Mammary epithelial cell (primary cell): ENCODE data around the gene NEB.

ENCODE experiments used
- EZH2 ChIP-seq: IDR thresholded peaks from 2 replicates; pipeline ENCODE4 v1.6.1; 2012; ENCODE audit warnings: low read length, inconsistent platforms, borderline replicate concordance
- TF ChIP-seq, protein P1 (sequence below), 2 donors: IDR thresholded peaks in 1 of 2; conservative IDR thresholded peaks in 1 of 2; 2 replicates each; pipeline ENCODE4 v1.5.1; 2011 to 2012; ENCODE audit warnings: inconsistent platforms in 2 of 2, low read length in 2 of 2, mild to moderate bottlenecking in 2 of 2, control low read depth in 1 of 2, low read depth in 1 of 2; ENCODE audit not compliant: insufficient read depth in 1 of 2; ENCODE audit errors: extremely low read depth in 1 of 2

DNA sequence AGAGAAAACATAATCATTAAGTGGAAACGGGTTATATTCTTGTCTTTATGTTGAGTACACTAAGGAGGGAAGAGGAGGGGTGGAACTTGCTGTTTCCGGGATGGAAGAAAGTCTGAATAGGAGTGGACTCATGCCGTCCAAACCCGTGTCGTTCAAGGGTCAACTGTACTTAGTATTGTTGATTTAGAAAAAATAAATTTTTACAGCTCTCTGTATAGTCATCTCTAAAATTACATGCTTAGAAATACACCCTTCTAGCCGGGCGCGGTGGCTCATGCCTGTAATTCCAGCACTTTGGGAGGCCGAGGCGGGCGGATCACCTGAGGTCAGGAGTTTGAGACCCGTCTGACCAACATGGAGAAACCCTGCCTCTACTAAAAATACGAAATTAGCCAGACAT is 295.1 kb downstream of the NEB start:
- TF ChIP-seq, protein P1, sequence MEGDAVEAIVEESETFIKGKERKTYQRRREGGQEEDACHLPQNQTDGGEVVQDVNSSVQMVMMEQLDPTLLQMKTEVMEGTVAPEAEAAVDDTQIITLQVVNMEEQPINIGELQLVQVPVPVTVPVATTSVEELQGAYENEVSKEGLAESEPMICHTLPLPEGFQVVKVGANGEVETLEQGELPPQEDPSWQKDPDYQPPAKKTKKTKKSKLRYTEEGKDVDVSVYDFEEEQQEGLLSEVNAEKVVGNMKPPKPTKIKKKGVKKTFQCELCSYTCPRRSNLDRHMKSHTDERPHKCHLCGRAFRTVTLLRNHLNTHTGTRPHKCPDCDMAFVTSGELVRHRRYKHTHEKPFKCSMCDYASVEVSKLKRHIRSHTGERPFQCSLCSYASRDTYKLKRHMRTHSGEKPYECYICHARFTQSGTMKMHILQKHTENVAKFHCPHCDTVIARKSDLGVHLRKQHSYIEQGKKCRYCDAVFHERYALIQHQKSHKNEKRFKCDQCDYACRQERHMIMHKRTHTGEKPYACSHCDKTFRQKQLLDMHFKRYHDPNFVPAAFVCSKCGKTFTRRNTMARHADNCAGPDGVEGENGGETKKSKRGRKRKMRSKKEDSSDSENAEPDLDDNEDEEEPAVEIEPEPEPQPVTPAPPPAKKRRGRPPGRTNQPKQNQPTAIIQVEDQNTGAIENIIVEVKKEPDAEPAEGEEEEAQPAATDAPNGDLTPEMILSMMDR (conservative IDR thresholded peaks at IDR 0.05 in 1 of 2, IDR thresholded peaks at IDR 0.05 in 1 of 2; ENCODE audit: extremely low read depth in 1 of 2, insufficient read depth in 1 of 2, low read depth in 1 of 2, low read length in 2 of 2) = no peak
- no peak for TF ChIP-seq EZH2
